Hematopoietic multipotent progenitor cell treated with erythropoietin and hydrocortisone succinate and interleukin-3 and kit ligand, for 17 days (in vitro differentiated cells): Measurements from ENCODE around the gene NRIP1.

Source experiments
- DNase-seq: peaks from one replicate; pipeline ENCODE4 v3.0.0-alpha.2; 2015; ENCODE audit warnings: low spot score

NRIP1 gene, protein sequence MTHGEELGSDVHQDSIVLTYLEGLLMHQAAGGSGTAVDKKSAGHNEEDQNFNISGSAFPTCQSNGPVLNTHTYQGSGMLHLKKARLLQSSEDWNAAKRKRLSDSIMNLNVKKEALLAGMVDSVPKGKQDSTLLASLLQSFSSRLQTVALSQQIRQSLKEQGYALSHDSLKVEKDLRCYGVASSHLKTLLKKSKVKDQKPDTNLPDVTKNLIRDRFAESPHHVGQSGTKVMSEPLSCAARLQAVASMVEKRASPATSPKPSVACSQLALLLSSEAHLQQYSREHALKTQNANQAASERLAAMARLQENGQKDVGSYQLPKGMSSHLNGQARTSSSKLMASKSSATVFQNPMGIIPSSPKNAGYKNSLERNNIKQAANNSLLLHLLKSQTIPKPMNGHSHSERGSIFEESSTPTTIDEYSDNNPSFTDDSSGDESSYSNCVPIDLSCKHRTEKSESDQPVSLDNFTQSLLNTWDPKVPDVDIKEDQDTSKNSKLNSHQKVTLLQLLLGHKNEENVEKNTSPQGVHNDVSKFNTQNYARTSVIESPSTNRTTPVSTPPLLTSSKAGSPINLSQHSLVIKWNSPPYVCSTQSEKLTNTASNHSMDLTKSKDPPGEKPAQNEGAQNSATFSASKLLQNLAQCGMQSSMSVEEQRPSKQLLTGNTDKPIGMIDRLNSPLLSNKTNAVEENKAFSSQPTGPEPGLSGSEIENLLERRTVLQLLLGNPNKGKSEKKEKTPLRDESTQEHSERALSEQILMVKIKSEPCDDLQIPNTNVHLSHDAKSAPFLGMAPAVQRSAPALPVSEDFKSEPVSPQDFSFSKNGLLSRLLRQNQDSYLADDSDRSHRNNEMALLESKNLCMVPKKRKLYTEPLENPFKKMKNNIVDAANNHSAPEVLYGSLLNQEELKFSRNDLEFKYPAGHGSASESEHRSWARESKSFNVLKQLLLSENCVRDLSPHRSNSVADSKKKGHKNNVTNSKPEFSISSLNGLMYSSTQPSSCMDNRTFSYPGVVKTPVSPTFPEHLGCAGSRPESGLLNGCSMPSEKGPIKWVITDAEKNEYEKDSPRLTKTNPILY (N-terminal part only)

DNA sequence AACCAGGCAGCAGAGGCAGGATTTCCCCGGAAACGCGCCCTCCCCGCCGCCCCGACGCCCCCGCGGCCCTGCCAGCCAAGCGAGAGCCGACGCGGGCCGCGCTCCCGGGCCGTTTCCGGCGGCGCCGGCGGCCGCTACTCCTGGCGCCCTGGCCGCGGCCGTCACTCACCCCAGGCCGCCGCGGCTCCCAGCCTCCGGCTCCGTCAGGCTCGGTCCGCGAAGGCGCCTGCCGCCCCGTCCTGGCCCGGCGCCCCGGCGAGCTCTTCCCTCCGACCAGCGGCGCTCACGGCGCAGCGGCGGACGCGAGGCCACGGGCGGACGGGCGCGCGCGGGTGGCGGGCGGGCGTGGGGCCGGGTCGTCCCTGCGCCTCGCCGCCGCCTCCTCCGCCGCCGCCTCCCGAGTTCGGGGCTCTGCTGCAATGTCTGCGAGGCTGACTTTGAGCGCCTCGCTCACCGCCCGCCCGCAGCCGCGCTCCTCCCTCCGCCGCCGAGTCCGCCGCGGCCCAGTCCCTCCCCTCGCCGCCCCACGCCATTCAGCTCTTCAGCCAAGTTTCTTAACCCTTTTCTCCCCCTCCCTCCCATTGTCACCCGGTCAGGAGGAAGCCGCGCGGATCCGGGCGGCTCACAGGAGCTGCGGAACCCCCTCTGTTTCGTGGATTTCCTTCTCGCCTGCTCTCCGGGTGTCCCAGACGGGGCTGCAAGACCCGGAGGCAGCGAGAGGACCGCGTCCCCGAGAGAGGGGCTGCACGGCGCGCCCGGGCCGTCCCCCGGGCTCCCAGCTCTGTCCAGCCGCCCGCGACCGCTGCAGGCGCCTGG, at the start of gene NRIP1:
Gene NRIP1 (minus strand): TSS at position 425 of the 816 bp plus-strand sequence. CDS start 96,808 bp downstream, outside the sequence.
- peak; percentile 31 for DNase-seq

DNA sequence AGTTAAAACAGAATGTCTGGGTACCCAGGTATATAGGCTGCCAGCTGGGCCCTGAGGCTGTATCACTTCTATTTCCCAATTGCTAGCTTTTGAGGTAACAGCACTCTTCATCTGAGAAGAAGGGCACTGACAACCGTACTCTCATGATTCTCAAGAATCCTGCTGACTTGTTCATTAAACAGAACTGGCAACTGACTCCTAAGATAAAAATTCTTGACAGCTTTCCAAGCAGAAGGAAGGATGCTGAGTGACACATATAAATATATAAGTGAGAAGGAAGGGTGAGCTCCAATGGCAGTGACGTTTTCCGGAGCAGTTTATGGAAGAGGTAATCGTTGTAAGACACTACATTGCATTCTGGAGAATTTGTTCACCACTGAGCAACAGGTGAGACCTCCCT, 48.1 kb upstream of the NRIP1 start:
- DNase-seq = no peak

DNA sequence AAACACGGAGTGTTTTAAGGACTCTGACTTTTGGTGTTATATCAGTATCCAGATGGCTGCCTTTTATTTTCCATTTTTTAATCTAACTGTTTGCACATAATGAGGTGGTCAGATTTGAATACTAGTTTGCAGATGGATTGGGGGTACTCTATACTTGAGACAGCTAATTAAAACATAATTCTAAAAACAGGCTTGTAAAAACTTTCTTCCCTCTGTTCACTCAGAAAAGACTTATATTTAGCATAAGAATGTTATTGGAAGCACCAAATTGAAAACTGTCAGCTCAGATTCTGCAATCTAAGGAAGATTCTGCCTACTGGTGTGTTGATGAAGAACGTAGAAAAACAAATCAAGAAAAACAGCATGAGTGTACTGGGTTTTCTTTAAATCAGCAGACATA, 44.0 kb upstream of the NRIP1 start:
- DNase-seq = no peak

DNA sequence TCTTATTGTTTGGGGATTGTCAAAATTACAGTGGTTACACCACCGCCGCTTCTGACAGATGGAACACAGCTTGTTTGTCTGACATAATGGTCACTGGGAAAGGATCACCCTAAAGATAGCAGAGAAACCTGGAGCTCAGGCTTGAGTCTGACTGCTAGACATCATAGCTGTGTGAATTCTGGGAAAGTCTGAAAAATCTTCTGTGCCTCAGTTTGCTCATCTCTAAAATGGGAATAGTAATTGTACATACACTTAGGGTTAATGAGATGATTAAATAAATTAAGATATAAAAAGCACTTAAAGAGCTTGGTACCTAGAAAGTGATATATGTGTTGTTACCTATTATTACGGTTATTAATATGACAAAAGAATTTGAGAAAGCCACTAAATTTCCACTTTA, 39.7 kb upstream of the NRIP1 start:
- no peak for DNase-seq

DNA sequence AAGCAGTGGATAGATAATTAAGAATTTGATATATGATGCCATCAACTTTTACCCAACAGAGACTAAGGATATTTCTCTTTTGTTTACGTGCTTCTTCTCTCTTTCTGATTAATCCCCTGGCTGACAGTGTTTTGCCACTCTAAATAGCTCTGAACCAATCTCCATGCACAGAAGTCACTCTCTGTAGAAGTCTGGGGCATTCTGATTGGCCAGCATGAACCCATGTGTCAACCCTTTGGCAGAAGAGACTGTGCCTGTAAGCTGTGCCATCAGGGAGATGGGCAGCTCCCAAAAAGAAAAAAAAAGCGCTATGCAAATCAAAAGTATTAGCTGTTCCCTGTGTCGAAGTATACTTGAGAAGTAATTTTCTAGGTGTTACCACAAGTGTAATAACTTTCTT, 34.1 kb upstream of the NRIP1 start:
- DNase-seq = no peak

DNA sequence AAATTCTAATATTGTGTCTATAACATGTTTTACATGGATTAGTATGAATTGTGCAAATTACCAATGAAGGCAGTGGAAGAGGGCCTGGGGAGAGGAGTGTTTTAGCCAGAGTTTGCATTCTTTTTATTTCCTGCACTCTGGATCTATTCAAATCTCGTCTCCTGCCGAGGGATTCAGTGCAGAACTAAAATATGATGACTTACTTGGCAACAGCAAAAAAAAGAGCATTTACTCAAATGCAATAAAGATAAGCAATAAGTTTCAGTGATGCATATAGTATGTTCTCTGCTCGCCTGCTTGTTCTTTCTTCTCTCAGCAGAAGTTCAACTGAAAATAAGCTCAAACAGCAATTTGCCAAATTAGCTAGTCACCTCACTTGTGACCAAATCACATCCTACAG, 33.4 kb upstream of the NRIP1 start:
- no peak for DNase-seq

DNA sequence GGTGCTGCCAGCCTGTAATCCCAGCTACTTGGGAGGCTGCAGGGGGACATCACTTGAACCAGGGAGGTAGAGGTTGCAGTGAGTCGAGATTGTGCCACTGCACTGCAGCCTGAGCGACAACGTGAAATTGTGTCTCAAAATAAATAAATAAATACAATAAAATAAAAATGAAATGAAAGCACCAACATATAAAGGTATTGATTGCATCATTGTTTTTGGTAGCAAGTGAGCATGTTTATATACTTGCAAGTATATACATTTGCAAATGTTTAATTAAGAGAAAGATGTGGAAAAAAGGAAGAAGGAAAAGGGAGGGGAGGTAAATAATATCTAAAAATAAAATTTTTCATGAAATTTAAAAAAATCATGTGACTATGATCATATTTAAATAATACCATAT, 32.8 kb upstream of the NRIP1 start:
- DNase-seq = no peak

DNA sequence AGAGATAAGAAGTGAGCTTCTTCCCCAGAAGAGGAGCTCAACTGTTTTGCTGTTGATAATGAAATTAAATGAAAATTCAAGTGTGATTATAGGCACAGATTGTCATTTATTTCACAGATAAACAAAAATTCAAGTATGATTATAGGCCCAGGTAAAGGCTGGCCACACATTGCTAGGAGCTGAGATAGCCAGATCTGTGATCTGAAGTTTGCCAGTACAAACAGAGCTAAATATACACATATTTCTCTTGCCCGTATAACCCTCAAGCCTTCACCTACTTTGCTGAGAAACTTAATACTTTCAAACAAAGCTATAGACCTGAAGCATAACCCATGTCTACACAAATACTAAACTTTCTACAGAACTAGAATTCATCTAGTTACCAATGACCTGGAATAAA, 31.3 kb upstream of the NRIP1 start:
- DNase-seq = no peak

DNA sequence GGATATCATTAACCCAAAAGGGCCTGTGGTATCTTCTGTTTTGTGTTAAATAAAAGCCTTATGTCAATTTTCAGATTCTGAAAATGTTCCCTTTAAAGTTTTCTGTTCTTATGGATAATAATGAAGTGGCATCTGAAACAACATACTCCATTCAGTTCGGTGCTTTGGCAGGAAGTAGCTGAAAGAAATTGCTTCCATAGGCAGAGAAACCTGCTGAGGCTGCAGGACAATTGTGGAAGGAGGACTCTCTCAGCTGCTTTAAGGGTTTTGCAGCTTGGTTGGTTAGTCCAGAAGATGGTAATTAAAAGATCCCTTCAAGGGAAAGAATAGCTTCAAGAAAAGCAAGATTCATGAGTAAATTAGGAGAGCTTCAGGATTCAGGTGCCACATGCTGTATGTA, 30.5 kb upstream of the NRIP1 start:
- no peak for DNase-seq

DNA sequence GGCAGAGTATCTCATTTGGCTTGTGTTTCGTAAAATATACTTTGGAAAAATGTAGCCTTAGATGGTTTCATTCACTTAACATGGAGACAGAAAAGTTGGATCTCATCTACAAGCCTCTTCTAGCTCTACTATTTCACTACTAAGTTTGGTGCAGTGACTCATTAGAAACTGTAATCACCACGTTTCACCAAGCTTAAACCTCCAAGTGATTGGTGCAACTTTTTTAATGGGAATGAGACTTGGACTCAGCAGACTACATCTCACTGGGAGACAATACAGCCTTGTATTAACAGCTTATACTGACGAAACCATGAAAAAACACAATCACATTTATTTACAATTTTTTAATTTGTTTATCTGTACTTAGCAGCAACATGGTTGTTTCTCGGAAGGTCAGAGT, 29.9 kb upstream of the NRIP1 start:
- no peak for DNase-seq

DNA sequence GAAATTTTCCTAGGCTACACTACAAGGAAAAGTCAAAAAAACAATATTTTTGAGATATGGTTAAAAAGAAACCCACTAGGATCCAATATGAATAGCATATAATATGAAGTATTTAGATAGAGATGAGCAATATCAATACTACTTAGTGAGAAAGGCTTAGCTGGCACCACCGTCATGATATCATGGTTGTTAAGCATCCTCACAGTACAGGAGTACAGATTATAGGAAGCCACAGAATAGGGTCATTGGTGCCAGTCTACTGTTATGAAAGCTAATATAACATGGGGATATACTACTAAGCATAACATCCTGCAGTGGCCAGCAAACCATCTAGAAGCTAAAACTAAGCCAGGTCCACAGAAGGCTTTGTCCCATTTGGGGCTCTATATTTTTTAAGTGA, 28.4 kb upstream of the NRIP1 start:
- no peak for DNase-seq

DNA sequence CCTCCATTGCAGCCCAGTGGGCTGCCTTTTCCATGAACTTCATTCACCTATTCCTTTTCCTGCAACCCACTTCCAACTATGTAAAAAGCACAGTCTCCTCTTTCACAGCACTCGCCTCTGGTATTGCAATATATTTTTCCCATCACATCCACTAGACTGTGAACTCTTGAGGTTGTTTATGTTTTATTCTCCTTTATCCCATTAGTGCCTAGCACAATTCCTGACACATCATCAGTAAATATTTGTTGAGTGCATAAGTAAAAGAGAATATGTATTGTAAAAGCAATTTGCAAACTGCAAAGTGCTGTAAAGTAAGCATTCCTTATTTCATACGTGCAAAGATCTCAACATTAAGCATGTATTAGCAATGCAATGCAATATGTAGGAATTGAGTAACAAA, 27.9 kb upstream of the NRIP1 start:
- DNase-seq = no peak

DNA sequence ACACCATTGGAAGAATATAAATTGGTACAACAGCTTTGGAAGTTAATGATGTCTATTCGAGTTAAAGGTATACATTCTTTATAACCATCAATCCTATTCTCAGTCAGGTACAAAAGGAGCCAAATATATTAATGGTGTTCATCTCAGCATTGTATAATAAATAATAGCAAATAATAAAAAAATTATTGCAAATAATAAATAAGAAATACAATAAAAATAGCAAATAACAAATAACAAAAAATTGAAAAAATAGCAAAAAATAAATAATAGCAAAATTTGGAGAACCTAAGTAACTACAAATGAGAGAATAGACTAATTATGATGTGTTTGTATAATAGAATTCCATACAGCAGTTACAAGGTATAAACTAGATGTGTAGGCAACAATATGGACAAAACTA, 25.6 kb upstream of the NRIP1 start:
- no peak for DNase-seq

DNA sequence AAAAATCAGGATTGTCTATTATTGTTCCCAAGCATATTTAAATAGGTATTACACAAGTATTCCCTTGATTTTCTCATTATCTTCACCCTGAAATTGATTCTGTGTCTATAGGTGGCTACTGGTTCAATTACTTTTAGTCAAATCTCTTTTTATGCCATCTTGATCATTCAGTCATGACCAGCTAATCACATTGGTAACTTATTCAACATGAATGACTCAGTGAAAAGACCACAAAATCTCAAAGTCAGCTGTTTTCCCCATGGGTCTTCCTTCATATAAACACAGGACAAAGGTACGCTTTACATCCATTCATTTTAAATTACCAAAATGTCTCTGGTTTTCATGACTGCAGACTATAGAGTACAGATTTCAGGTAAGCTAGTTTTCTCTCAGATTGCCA, 23.7 kb upstream of the NRIP1 start:
- no peak for DNase-seq

DNA sequence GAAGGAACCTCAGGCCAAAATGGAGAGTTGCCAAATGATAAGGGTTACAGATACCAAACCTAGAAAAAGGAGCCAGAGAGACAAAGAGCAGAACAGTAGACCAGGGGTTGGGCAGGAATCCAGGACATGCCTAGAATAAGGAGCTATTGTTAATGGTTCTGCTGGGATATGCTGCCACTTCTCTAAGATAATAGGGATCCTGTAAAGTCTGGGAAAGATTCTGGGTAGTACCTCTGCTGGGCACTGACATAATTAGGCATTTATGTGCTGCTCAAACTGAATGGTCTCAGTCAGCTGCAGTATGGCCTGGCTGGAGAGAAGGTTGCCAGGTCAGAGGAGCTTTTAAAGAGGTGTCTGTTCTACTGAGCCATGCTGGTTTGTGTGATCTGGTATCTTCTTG, 19.9 kb upstream of the NRIP1 start:
- DNase-seq = no peak

DNA sequence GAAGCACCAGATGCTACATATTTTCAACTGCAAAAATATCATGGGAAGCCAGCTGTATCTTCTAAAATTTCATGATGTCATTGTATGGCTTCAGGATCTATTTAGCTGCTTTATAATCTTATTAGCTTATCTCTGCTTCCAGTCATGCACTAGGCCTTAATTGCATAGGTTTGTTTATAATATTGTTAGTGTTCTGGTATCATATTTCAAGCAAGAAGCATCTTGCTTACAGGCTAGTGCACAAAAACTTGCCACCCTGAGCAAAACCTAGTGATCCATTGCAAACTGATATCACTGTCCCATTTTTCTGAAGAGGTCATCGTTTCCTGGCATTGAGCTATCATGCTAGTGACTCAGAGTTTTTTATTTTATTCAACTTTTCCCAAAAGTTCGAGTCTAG, 15.7 kb upstream of the NRIP1 start:
- DNase-seq = no peak

DNA sequence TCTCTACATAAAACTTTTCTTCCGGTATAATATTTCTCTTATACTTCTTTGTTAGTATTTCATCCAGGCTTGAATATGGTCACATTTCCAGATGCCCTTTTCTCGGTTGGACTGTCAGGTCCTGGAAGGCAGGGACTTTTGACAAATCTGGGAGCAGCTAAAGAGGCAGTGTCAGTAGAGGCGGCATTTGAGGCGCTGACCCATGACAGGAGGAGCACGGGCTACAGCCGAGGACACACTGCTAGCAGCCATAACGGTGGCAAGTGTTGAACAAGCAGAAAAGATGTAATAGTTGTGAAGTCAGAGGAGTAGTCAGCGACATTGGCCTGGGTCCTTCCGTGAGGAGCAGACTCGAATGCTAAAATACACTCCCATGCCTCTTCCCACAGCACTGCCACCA, 14.5 kb upstream of the NRIP1 start:
- DNase-seq = no peak

DNA sequence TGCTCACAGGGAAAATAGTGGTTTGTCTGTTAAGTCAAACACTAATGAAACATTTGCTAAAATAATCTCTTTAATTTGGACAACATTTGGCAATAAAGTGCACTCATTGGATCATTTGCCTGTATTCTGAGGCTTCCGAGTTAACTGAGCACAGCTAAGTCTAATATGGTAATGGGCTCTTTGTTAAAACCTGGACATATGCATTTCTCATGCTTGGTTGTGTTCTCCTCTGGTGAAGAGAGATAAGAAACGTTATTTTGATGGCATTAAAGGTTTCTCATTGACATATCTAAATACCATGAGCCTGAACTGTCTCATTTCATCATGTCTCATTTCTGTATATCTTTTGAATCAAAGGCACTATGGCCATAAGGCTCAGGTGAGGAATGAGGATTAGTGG, 13.4 kb upstream of the NRIP1 start:
- DNase-seq = no peak

DNA sequence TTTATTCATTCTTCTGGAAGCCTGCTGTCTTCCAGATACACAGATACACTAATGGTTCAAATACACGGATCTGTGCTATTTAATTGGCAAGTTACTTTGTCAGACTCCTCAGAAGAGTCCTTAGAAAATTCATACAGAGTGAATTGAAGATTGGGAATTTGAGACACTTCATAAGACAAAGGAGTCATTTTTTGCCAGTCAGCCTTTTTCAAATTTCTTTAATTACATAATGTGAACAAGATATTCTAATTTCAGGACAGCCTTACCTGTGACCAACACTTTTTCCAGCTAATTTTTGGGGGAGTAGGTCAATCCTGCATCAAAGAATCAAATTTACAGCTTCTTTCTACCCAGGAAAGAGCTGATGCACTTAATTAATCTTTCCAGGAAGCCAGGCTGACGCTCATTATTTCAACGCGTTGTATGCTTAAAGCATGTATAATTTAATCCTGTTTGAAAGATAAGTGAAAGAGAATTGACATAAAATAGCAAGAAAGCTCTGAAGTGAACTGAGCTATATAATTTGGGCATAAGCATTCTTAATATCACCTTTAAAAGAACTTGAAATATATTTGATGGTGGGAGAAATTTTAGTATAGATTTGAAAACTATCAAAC, 12.8 kb upstream of the NRIP1 start:
- no peak for DNase-seq

DNA sequence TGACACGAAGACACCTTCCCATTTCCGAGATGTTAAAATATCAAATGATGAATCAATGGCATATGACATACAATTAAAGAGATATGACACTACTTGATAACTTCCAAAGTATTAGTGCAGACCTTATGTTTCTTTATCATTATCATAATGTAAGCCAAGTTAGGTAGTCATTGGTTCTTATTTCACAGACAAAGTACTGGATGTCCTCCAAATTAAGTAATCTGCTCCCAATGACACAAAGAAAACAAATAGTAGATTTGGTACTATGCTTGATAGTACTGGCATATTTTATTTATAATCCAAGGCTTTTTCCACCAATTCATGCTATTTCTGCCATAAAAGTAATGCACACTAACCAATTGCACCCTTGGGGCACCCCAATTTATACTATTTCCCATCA, 11.9 kb upstream of the NRIP1 start:
- DNase-seq = no peak

DNA sequence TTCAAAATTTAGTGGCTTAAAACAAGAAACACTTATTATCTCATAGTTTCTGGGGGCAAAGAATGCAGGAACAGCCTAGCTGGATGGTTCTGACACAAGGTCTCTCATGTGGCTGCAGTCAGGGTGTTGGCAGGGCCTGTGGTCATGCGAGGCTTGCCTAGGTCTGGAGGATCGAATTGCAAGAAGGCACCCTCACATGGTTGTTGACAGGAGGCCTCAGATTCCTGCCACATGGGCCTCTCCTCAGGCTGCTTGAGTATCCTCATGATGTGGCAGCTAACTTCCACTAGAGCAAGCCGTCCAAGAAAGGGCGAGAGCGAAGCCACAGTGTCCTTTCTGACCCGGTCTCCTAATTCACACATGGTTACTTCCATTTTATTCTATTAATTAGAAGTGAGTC, 6.2 kb upstream of the NRIP1 start:
- no peak for DNase-seq

DNA sequence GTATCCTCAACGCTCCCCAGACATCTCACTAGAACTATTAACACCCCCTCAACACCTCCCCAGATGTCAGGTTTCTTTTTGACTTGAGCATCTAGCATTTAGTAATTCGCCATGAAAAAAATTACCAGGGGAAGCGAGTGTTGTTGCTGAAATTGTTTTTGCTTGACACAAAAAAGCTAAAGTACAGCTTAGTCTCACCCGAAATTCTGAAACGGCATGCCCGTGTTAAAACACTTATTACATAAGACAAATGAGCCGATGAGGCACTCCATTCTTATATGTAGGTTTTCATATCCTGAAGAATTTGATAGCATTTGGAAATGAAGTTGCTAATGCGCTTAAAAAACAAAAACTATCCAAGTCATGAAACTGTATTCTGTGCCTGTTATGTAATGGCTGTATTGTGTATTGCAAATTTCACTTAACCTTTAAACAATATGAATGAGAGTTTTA, 1.3 kb upstream of the NRIP1 start:
- DNase-seq = peak; percentile 9
